G401.6 (cell line): ENCODE measurements around the gene GPC6.

Experiments
- FAIRE-seq: peaks from 2 replicates; lab custom pipeline; 2012; peaks lifted over from hg19 to GRCh38; lab: Jason Lieb, UNC

GPC6 gene

DNA sequence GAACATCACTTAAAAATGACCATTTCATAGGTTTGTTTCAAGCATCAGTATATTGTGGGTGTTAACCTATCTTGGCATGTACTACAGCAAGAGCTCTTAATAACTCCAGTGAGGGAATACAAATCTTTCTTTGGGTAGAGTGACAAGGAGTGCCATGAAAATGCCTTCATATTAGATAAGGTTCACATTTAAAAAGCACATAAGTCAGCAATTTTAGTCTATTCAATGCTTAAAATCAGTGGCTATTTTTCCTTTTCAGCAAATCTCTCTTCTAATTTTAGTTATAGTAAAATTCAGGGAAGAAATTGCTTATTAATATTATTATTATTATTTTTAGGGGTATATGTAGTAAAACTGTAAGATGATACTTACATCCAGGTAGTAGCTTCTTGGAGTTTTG is 291.1 kb downstream of the GPC6 start:
- FAIRE-seq, result no peak

DNA sequence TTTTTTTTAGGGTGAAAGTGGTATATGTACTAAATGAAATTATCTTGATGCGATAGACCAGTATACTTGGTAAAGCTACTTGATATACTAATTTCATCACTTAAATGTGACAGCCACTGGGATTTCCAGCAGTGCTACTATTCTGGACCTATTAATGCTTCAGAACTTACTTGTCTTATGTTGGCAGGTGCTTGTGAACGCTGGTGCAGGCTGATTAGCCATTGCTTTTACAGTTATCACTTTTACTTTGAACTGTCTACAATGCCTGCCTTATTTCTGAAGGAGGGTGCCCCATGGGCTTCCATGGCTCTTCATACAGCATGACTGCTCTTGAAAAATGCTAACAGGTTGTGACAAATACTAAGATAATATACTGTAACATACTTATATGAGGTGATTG is 294.7 kb downstream of the GPC6 start:
- no peak for FAIRE-seq

DNA sequence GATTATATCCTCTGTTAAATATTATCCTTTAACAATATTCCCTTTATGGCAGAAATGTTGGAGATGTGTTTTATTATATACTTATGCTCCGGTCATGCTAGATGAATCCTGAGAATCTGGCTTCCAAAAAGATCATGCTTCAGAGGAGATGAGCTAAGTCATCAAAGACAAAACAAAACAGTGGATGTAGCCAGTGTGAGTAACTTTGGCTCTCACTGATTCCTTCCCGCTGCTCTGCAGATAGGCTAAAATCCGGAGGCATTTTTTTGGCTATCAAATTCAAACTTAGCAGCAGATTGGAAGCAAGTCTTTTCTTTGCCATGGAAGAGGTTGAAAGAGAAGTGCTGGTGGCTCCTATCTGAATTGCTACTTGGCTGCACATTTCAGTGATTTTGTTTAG is 295.9 kb downstream of the GPC6 start:
- no peak for FAIRE-seq

DNA sequence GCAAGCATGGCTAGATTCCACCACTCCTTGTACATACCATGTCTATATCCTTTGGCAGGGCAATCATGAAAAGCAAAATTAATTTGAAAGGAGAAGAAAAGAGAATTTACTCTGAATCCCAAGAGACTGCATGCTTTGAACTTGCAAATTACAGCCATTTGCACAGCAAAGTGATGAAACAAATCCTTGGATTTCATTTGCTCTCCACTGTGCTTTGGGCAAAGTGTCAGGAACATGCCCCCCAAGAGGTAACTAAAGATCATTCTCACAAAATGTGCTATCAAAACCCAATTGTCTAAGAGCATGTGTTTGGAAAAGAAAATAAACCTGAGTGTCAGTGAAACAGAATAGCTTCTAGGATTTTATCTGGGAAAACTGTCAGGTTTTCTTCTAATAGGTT is 298.5 kb downstream of the GPC6 start:
- FAIRE-seq, result no peak

DNA sequence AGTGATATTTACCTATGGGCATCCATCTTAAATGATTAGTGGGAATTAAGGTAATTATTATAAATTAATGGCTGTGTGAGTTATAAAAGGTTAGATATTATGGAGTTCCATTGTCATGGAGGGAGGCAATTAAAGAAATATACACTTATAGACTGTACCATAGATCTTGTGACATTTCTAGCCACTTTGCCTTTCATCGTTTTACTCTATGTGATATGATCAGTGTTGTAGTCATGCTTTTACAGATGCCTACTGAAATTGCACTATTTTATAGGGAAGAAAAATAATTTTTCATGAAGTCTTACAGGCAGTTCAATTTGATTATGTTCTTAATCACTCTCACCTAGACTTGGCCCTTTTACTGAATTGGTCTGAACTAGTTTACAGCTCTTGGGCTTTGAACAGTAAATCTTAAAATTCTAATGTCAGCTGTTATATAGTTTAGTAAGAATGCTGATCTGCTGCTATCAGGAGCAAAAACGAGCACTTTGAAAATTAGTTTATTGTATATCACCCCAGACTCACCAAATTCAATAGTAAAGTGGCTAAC is 301.2 kb downstream of the GPC6 start:
- FAIRE-seq, result no peak

DNA sequence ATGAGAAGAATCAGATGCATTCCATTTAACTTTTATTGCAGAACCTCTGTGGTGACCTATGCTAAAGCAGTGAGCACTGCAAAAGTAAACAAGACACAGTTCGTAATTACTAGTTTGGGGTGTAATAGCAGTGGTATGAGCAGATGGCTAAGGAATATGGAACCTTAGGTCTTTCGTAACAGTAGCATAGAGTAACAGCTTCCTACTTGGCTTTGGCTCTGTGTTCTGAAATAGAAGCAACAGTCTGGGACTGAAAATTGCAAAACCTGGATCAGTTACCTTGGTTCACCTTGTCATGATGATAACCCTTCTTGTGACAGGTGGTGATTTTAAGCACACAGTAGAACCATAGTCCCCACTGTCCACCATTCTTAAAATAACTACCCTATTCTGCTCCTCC is 303.4 kb downstream of the GPC6 start:
- no peak for FAIRE-seq

DNA sequence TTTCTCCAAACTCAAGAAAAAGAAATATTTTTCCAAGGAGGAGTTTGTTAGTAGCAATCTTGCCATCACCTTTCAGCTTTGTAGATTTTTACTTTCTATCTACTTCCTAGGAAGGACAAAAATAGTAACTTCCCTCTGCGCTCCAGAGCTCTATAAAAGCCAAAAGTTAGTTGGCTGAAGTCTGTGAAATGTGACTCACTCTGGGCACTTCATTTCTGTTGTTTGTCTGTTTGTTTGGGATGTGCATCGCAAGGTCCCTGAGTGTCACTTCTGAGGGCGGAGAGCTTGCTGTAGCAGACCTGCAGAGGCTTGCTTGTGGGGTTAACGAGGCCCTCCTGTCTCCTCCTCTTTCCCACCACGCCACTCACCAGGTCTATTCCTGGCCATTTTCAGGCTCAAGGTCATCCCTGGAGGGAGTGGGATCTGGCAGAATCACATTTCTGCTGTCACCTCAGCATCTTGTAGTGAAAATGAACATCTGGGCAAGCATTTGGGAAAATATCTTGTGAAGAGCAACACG is 307.6 kb downstream of the GPC6 start:
- FAIRE-seq, result no peak

DNA sequence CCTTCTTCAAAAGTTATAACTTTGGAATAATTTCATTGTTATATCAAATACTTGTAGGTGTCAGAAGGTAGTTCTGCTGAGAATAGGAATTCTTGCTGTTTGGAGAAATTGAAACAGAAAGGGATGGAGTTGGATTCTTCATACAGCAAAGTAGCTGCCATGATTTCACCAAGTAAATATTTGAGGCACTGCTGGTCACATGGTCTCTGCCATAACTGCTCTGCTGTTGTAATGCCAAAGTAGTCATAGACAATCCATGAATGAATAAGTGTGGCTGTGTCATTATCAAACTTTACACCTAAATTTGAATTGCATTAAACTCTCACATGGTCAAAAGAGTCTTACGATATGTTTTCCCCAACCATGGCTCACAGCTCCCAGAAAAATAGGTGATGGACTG is 308.6 kb downstream of the GPC6 start:
- no peak for FAIRE-seq

DNA sequence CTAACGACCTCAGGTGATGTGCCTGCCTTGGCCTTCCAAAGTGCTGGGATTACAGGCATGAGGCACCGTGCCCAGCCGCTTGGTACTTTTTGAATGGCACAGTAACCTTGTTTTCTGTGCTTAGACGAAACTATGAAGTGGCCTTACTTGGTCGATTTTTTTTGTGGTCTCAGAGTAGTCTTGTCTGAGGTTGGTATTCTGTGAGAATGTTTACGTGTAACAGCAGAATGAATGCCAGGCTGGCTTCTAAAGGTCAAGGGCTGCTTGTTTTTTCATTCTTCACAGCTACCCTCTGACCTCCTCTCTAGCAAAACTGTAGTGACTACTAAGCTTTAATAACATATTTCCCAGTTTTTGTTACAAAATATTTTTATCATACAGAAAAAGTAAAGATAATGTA is 313.3 kb downstream of the GPC6 start:
- FAIRE-seq, result no peak

DNA sequence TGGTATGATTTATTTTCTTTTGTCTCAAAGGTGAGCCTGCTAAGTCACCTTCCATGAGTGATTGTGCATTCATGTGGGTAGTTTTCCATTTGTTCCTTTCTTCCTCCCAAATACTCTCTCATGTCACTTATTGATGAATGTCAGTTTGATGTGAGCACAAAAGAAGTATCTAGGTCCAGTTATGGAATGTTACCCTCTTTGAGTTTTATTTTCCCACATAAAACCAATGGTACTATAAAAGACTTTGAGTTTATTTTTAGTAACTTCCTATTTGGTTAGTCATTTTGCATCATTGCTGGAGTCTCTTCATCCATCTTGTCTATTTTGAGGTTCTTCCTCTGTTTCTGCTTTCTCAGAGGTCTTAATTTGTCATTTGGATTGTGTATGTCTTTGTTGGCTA is 321.3 kb downstream of the GPC6 start:
- no peak for FAIRE-seq

DNA sequence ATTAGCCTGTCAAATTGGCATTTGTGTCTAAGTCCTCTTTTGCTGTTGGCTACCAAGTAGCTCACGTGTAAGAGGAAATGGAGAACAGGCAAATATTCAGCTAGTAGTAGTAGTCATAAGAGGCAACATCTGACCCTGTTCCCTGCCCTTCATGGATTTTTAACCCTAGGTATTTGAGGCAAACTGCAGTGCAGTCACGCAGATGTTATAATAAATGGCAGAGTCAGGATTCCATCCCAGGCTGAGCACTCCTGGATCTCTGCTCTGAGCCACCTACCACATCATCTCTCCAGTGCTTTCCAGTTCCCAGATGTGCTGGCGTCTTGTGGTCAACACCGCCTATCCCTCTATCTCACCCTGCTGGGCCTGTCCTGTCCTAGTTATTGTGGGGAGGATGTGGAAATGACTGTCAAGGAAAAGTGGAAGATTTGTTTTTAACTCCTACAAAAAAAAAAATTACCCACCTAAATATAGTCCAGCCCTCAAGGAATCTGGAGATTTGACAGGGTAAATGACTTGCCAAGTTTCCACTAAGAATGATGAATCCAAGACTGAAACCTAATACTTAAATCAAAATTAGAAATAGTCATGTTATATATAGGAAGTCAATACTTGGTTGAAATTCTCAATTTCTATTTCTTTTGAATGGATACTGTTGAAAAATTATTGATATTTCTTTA is 322.9 kb downstream of the GPC6 start:
- no peak for FAIRE-seq

DNA sequence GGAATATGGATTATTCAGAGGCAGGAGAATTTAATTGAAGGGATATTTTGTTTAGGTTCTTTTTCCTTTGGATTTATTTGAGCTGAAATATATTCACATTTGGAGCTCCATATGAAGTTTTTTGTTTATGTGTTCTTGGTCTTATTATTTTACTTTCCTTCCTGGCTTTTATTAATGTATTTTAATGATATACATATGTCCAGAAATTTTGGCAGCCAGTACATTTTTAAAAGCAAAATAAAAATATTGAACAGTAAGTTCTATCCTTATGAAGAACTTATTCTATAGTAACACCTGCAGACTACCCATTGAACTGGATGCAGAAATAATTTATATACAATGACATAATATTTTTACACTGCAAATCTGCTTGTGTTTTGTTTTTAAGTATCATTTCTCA is 323.6 kb downstream of the GPC6 start:
- no peak for FAIRE-seq

DNA sequence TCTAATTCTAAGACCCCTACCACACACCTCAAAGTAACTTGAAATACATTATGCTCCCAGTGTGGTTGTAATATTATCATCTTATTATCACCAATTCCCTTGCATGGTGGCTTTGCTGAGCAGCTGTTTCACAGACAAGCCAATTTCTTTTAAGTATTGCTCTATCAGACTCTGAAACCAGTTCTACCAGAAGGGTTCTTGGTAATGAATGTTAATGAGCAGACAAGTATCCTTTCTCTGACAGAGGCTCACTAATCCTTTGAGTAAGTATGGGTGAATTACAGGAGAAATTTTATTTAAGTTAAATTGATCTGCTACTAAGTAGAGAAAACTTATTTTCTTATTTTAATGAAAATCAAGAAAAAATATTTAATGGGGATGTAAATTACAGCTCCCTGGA is 326.0 kb downstream of the GPC6 start:
- no peak for FAIRE-seq

DNA sequence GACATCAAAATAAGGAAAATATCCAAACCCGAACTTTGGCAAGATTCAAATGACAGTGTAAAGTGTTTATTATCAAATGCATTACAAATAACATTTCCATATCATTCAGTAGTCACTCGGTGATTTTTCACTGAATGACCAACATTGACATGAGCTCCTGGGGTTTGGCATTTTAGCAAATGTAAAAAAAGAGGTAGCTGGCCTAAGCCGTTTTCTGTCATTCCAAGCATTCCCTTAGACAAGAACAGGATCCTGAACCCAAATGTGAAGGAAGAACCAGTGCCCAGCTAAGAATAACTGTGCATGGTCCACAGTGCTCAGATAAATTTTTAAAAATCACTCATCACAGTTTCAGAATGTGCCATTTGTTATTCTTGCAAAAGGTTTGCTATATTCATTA is 327.9 kb downstream of the GPC6 start:
- no peak for FAIRE-seq

DNA sequence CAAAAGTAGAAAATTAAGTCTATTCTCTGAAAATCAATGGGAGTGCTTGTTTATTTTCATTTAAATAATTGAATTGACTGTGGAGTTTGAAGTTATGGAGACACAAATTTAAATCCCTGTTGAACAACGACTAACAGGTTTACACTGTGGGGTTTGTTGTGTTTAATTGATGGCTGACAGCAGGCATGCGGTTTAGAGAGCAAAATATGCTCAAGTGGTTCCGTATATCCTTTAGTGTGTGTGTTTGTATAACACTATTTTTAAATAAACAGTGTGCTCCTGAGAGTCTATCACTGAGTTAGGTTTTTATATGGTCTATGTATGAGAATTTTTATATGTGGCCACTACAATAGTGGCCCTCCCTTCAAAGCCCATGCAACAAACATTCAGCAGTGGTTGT is 332.0 kb downstream of the GPC6 start:
- FAIRE-seq, result no peak

DNA sequence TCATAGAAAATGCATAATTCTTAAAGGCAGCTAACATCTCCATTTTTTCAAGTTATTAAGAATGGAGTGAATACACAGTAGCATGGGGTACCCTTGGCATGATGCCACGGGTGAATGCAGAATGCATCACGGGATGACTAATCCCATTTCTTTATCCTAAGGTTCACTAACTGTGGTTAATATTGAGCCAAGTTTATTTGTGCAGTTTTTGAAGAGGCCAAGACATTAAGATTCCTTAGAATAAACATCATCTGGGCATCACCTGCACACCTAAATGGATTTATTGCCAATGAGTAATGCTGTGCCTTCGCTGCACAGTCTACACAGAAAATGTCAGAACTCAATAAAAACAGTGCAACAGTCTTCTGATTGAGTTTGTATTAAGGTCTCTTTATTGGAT is 333.1 kb downstream of the GPC6 start:
- no peak for FAIRE-seq

DNA sequence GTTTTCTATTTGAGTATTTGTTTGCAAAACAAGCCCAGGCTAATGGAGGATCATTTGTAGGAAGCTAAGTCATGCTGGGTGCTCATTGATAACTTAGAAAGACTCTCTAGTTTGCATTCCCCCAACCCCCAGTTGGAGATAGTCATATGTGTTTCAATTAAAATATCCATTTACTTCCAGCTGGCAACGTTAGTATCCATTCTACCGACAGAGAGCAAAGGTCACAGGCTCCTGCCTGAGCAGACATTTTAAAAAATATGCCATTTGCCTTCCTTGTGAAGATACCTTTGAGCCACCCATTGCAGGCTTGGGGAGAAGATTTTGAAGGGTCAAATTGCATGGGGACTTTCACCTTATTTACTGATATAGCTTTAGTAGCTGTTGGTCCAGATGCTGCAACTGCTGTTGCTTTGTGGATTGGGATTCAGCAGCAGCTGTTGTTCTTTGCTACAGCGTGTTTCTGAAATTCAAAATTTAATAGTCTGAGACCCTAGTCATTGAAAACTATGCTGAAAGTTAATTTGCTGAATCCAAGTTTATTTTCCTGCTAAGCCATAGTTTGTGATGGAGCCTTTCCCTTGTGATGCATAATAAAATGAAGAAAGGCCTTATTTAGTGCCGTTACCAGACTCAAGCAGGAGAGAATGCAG is 335.1 kb downstream of the GPC6 start:
- no peak for FAIRE-seq

DNA sequence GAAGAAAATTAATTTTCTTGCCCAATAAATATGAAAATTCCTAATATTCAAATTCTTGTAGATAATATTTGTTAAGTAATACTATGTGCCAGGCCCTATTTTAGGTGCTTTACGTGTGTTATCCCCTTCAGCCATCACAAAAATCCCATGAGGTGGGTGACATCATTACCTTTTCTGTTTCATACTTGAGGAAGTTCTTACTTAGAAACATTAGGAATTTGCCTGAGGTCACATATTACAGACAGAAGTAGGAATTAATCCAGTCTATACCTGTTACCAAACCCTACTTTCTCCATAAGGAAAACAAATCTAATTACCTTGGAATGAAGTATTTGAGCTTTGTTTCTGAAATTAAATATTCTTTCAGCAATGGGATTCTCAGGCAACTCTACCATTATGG is 336.1 kb downstream of the GPC6 start:
- no peak for FAIRE-seq

DNA sequence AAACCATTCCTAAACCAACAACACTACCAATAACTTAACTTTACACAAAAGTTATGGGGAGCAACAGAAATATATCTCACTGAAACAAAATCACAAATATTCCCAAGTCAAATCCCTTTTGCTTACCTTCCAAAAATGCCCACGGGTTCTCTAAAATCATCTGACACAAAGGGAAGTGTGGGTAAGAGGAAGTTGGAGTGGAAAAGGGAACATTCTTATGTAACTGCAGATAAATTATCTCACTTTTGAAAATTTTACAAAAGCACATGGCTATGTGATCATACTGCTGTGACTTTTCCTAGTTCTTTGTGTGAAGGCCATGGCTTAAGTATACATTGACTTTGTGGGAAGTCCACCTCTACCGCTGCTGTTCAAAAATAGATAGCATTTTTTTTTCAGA is 350.5 kb downstream of the GPC6 start:
- FAIRE-seq, result no peak

DNA sequence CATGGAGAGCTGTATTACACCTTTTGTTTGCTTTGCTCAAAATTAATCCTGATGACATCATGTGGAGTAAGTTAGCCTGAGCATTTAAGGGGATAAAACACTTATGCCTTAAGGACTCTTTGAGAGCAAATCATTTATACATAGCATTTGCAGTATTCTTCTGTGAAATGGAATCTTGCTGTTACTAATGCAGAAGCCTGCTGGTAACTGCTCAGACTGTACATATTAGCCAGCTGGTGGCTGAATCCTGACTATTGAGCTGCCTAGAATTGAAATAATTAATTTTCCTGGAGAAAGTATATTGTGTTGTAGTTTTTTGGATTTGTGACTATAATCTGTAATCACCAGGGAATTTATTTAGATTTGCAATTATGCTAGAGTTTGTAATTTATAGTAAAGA is 363.2 kb downstream of the GPC6 start:
- no peak for FAIRE-seq

DNA sequence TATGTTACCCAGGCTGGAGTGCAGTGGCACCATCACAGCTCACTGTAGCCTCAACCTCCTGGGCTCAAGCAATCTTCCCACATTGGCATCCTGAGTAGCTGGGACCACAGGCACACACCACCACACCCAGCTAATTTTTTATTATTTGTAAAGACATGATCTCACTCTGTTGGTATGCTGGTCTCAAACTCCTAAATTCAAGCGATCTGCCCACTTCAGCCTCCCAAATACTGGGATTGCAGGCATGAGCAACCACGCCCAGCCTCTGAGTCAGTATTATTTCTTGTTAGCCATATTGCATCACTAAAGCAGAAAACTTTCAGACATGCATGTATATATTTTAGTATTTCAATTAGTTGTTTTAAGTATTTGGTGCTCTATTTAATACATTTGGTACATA is 376.4 kb downstream of the GPC6 start:
- no peak for FAIRE-seq

DNA sequence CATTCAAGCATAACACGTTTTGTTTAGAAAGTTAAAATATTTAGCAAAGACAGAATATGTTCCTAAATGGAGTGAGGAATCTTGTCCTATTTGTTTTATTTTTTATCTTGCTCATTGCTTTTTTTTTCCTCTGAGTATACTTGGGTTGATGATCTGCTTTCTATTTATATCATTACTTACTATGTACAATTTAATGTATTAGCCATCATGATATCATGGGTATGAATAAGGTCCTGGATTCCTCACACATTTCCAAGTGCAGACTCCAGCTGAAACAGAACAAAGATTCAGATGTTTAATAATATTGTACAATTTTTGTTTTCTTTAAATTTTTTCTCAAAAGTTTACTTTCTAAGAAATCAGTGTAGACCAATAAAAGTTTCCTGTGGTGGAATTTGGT is 388.2 kb downstream of the GPC6 start:
- no peak for FAIRE-seq

DNA sequence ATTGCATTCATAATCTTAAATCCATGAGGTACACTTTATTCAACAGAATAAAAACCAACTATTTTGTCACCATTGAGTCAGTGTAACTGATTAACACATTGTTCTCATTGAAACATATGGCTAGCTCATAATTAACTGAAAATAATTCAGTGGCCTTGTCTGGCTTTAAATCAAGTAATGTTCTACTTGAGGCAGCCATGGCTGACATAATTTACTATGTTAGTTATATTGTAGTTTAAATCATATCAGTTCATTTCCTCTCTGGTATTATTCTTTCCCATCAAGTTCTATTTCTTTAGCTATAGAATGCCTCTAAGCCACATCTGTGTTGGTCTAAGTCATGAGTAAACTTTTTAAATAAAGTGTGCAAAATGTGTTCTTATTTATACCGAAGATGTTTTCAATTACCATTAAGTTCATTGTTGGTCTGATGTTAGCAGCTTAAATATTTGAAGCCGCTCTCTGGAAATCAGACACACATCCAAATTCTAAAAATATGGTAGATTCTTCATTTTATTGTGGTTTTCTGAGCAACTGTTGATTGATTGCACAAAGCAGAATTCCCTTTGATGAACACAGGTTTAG is 393.7 kb downstream of the GPC6 start:
- FAIRE-seq, result no peak

DNA sequence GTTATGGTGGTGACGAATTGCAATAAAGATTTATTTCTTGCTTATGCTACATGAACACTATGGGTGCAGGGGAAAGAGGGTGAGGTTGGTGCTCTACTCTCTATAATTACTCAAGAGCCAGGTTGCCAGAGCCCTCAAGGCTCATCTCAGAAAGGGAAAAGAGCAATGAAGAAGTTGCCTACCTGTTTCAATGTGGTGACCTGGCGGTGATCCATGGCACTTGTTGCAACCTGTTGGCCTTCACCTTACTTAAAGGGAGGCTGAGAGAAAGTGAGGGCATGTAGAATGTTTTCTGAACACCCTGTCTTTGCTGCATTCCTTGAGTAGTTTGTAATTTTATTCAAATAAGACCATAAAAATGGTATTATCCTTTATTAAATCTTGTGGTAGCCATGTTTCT is 394.4 kb downstream of the GPC6 start:
- FAIRE-seq, result no peak
